H4 (cell line): Measurements from ENCODE around the gene PNPLA7. TPM values are rescaled to one million over a fixed set of nuclear protein-coding genes. Genes with fewer than 3 reads are reported as not detected.
"Not testable (repeated sequence)": the region's sequence is repeated elsewhere in the genome, so short reads cannot be mapped to it uniquely, and the experiment has no call there.

ENCODE experiments used
- DNase-seq: peaks from one replicate; pipeline ENCODE4 v3.0.0-alpha.2; 2015; ENCODE audit warnings: low spot score
- total RNA-seq: library from RNA; depleted of rRNA; stranded (reverse); fragments of >200 nt; shearing (Covaris generic); gene quantifications from 2 replicates; pipeline ENCODE4 v1.2.3, GENCODE V29; 2014

Gene PNPLA7
- total RNA-seq, 1 experiment from 2014 or later: not detected

GRCh38 chr9:137543237-137543963 lies 6.8 kb downstream of the PNPLA7 start:
- no peak for DNase-seq

GRCh38 chr9:137542486-137542885 lies 7.7 kb downstream of the PNPLA7 start:
- no peak for DNase-seq

GRCh38 chr9:137540536-137540935 lies 9.7 kb downstream of the PNPLA7 start:
- no peak for DNase-seq

GRCh38 chr9:137538058-137538457 lies 12.1 kb downstream of the PNPLA7 start:
- DNase-seq: no peak

- DNase-seq: not testable (repeated sequence)
Measured at GRCh38 chr9:137536594-137537131, 13.5 kb downstream of the PNPLA7 start.

- DNase-seq: no peak
Measured at GRCh38 chr9:137535120-137535428, 15.1 kb downstream of the PNPLA7 start.

GRCh38 chr9:137534256-137535119 lies 15.7 kb downstream of the PNPLA7 start:
- peak; percentile 64 for DNase-seq

- DNase-seq: not testable (repeated sequence)
Measured at GRCh38 chr9:137532891-137533468, 17.2 kb downstream of the PNPLA7 start.

- no peak for DNase-seq
Measured at GRCh38 chr9:137531099-137531765, 19.0 kb downstream of the PNPLA7 start.

- no peak for DNase-seq
Measured at GRCh38 chr9:137530331-137530730, 19.9 kb downstream of the PNPLA7 start.

- DNase-seq: no peak
Measured at GRCh38 chr9:137524981-137525317, 25.3 kb downstream of the PNPLA7 start.

- no peak for DNase-seq
Measured at GRCh38 chr9:137524161-137524980, 25.8 kb downstream of the PNPLA7 start.

GRCh38 chr9:137522746-137523455 lies 27.3 kb downstream of the PNPLA7 start:
- no peak for DNase-seq

GRCh38 chr9:137521405-137521985 lies 28.7 kb downstream of the PNPLA7 start:
- no peak for DNase-seq

GRCh38 chr9:137520614-137521404 lies 29.4 kb downstream of the PNPLA7 start:
- DNase-seq: no peak

GRCh38 chr9:137519553-137519952 lies 30.6 kb downstream of the PNPLA7 start:
- DNase-seq: no peak

- DNase-seq: not testable (repeated sequence)
Measured at GRCh38 chr9:137518661-137519459, 31.3 kb downstream of the PNPLA7 start.

GRCh38 chr9:137516144-137516917 lies 33.9 kb downstream of the PNPLA7 start:
- no peak for DNase-seq
